Endodermal cell (in vitro differentiated cells): ENCODE measurements around the gene TCF7L2. TPM values are rescaled to one million over a fixed set of nuclear protein-coding genes. Genes with fewer than 3 reads are reported as not detected.

ENCODE experiments used
- DNase-seq: peaks from one replicate; pipeline ENCODE4 v3.0.0-alpha.2; 2017
- H3K27ac ChIP-seq: 2 replicates; pipeline ENCODE4 v1.5.1; 2013; ENCODE audit warnings: mild to moderate bottlenecking, low read depth, low read length, moderate library complexity
- H3K27me3 ChIP-seq: 2 replicates; pipeline ENCODE4 v1.6.1; 2013; ENCODE audit warnings: mild to moderate bottlenecking, low read length, moderate library complexity; ENCODE audit not compliant: insufficient read depth, control insufficient read depth, poor library complexity, severe bottlenecking
- H3K36me3 ChIP-seq: 2 replicates; pipeline ENCODE4 v1.7.0; 2013; ENCODE audit warnings: mild to moderate bottlenecking, low read length, moderate library complexity; ENCODE audit not compliant: control insufficient read depth, insufficient read depth
- H3K4me1 ChIP-seq: one replicate; pipeline ENCODE4 v1.7.0; 2013; ENCODE audit warnings: low read length; ENCODE audit not compliant: control insufficient read depth, insufficient read depth
- H3K4me3 ChIP-seq: 2 replicates; pipeline ENCODE4 v1.5.1; 2013; ENCODE audit warnings: mild to moderate bottlenecking, low read length, moderate library complexity
- H3K9ac ChIP-seq: 2 replicates; pipeline ENCODE4 v1.6.1; 2013; ENCODE audit warnings: mild to moderate bottlenecking, low read length, moderate library complexity; ENCODE audit not compliant: poor library complexity, severe bottlenecking; ENCODE audit errors: extremely low read depth
- H3K9me3 ChIP-seq: 2 replicates; pipeline ENCODE4 v1.6.1; 2013; ENCODE audit warnings: mild to moderate bottlenecking, low read length, moderate library complexity; ENCODE audit not compliant: control insufficient read depth
- H3K27ac Mint-ChIP-seq: 2 replicates; pipeline ENCODE4 v1.8.0; 2020; ENCODE audit warnings: mixed read lengths
- H3K27me3 Mint-ChIP-seq: 2 replicates; pipeline ENCODE4 v1.8.0; 2021; ENCODE audit warnings: mild to moderate bottlenecking, mixed read lengths; ENCODE audit not compliant: insufficient read depth
- H3K36me3 Mint-ChIP-seq: 2 replicates; pipeline ENCODE4 v1.8.0; 2020; ENCODE audit warnings: low read depth, mixed read lengths
- H3K4me1 Mint-ChIP-seq: 2 replicates; pipeline ENCODE4 v1.8.0; 2020; ENCODE audit warnings: mixed read lengths
- H3K4me3 Mint-ChIP-seq: 2 replicates; pipeline ENCODE4 v1.8.0; 2020; ENCODE audit warnings: mild to moderate bottlenecking, moderate library complexity, mixed read lengths
- H3K9me3 Mint-ChIP-seq: 2 replicates; pipeline ENCODE4 v1.8.0; 2020; ENCODE audit warnings: mild to moderate bottlenecking, mixed read lengths
- CTCF ChIP-seq: fragments of 200-600 bp; sonication (generic); conservative IDR thresholded peaks from 2 replicates; pipeline ENCODE4 v1.5.0; 2021; ENCODE audit warnings: antibody characterized with exemption, mild to moderate bottlenecking
- WGBS, 2 experiments: methylation state at CpG; one replicate each; pipeline versions ENCODE4 v1.1.5 to v1.1.7; 2013; ENCODE audit warnings: missing lambda C conversion rate in 2 of 2, mixed read lengths in 1 of 2; ENCODE audit not compliant: insufficient coverage in 1 of 2, insufficient read length in 1 of 2; 5-methylcytosine and 5-hydroxymethylcytosine counted together
- total RNA-seq, 2 donors: library from RNA; stranded (reverse); fragmentation: NEBNext Ultra II Directional in 1 of 2; extraction: Animal tissue kit (Norgen Biotek cat#: 25700) in 1 of 2; gene quantifications; 2 replicates in 1 of 2; 3 replicates in 1 of 2; pipeline ENCODE4 v1.2.1, GENCODE V29; 2021

The TCF7L2 gene
- total RNA-seq, 2 donors from 2014 or later = 73.2 to 105 TPM

DNA sequence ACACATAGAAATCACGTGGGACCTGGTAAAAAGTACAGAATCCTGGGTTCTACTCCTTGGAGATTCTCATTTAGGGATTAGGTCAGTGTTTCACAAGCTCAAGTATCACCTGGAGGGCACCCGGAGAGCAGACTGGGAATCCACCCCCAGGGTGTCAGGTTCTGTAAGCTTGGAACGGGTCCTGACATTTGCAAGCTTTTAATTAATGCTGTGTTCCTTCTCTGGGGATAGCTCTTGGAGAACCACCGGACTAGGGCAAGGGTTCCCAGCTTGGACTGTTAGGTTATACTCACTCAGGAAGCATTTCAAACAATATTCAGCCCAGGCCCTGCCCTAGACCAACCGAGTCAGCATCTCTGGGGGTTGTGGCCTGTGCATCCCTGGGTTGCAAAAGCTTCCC is 23.0 kb downstream of the TCF7L2 start:
- H3K4me3 ChIP-seq = no peak overlapping the region
- no peak for TF ChIP-seq CTCF
- Mint-ChIP-seq H3K4me1 (peaks cover 31% of the 10 kb centered on the region), H3K27ac (no peak overlapping the region), H3K36me3 (peaks cover 80% of the 10 kb centered on the region), H3K27me3 (no peaks in the 10 kb centered on the region), H3K9me3 (no peaks in the 10 kb centered on the region), H3K4me3 (no peak overlapping the region)
- peaks cover 82% of the 10 kb centered on the region for H3K36me3 ChIP-seq
- no peak overlapping the region for H3K27ac ChIP-seq
- H3K9me3 ChIP-seq = no peaks in the 10 kb centered on the region
- peaks cover 9% of the 10 kb centered on the region for H3K4me1 ChIP-seq
- no peaks in the 10 kb centered on the region for H3K27me3 ChIP-seq
- no peak for DNase-seq
- WGBS, 2 experiments = 91 to 97% methylated on average over 5 of the region's 5 CpGs
- no peak overlapping the region for H3K9ac ChIP-seq

DNA sequence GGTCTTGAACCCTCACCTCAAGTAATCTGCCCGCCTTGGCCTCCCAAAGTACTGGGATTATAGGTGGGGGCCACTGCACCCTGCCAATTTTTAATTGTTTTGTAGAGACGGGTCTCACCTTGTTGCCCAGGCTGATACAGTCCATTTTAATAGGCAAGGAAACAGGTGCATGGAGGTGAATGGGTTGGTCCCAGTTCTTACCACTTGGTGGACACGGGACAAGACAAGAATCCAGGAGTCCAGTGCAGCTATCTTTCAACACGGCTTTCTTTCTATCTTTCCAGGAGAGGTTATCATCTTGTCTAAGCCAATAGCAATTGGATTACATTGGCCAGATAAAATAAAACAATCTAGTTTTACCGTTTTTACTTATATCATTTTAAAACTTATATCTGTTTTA is 23.8 kb downstream of the TCF7L2 start:
- no peaks in the 10 kb centered on the region for H3K9me3 ChIP-seq
- H3K27ac Mint-ChIP-seq = no peak overlapping the region
- no peak overlapping the region for H3K27ac ChIP-seq
- no peak for DNase-seq
- H3K4me1 Mint-ChIP-seq = peaks cover 32% of the 10 kb centered on the region
- H3K4me3 ChIP-seq = no peak overlapping the region
- peaks cover 9% of the 10 kb centered on the region for H3K4me1 ChIP-seq
- 88 to 94% methylated on average over 4 of the region's 5 CpGs for WGBS, 2 experiments
- no peaks in the 10 kb centered on the region for H3K9me3 Mint-ChIP-seq
- TF ChIP-seq CTCF = peak; percentile 56
- H3K4me3 Mint-ChIP-seq = no peak overlapping the region
- H3K36me3 Mint-ChIP-seq = peaks cover 73% of the 10 kb centered on the region
- no peaks in the 10 kb centered on the region for H3K27me3 Mint-ChIP-seq
- peaks cover 75% of the 10 kb centered on the region for H3K36me3 ChIP-seq
- no peak overlapping the region for H3K9ac ChIP-seq
- H3K27me3 ChIP-seq = no peaks in the 10 kb centered on the region

DNA sequence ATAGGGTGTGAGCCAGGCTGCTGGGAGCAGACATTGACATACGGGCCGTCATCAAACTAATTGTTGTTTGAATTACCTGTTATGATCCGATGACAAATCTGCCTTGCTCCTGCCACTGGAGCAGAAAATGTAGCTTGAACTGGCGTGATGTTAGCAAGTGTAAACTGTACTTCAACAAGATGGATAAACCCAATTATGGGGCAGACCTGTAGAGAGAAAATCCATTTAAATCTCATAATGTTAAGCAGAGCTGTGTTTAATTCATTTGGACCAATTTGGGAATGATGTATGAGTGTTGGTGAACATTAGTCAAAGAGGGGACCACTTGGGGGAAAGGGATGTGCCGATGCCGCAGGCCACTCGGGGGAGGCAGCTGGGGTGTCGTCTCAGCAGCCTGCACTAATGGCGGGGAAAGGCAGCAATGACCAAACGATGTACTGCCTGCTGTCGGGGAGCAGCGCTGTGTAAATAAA is 27.4 kb downstream of the TCF7L2 start:
- peaks cover 68% of the 10 kb centered on the region for H3K36me3 Mint-ChIP-seq
- 91 to 94% methylated on average over 10 to 12 of the region's 12 CpGs for WGBS, 2 experiments
- H3K27ac Mint-ChIP-seq = no peak overlapping the region

More for the DNA sequence above, 27.4 kb downstream of the TCF7L2 start:
- no peak for TF ChIP-seq CTCF
- Mint-ChIP-seq H3K4me3 (no peak overlapping the region), H3K9me3 (no peaks in the 10 kb centered on the region), H3K27me3 (no peaks in the 10 kb centered on the region), H3K4me1 (peaks cover 29% of the 10 kb centered on the region)
- Histone ChIP-seq H3K27me3 (no peaks in the 10 kb centered on the region), H3K9ac (no peak overlapping the region), H3K4me1 (peaks cover 9% of the 10 kb centered on the region), H3K36me3 (peaks cover 75% of the 10 kb centered on the region), H3K27ac (no peak overlapping the region), H3K9me3 (no peaks in the 10 kb centered on the region), H3K4me3 (no peak overlapping the region)
- no peak for DNase-seq
